Spleen (tissue), 7 donors: Measurements from ENCODE around the gene SH3TC2.

ENCODE experiments used
- CTCF ChIP-seq, 11 experiments: fragments of 200-600 bp in 7 of 11; fragments of 450-650 bp in 4 of 11; sonication (generic) in 4 of 11; IDR thresholded peaks in 8 of 11; conservative IDR thresholded peaks in 3 of 11; 1 replicate in 7 of 11; 2 replicates in 4 of 11; pipeline versions ENCODE4 v1.4.0 to v1.8.0; 2016 to 2021; ENCODE audit warnings: antibody characterized with exemption in 11 of 11, inconsistent platforms in 4 of 11, mild to moderate bottlenecking in 1 of 11
- POLR2A ChIP-seq, 3 donors: fragments of 450-650 bp; IDR thresholded peaks; one replicate each; pipeline ENCODE4 v1.5.1; 2017; ENCODE audit warnings: antibody characterized with exemption in 3 of 3, mild to moderate bottlenecking in 1 of 3
- donor health status: DM: no; HTN: no; CAD: no; lungs with moderate emphysema.
- donor health status: DM: no; HTN: no; CAD: no.
- donor health status: DM: no; HTN: no; CAD: no.

- TF ChIP-seq POLR2A (IDR thresholded peaks at IDR 0.05) (no peak), CTCF (IDR thresholded peaks at IDR 0.05 in 8 of 11, conservative IDR thresholded peaks at IDR 0.05 in 3 of 11) (no peak)
Measured at GRCh38 chr5:149002053-149002452, 60.8 kb downstream of the SH3TC2 start.
